HG03039 (cell line): Measurements from ENCODE around the gene MALRD1.

Experiments
- ATAC-seq: cut with Tn5 transposase; IDR thresholded peaks from one replicate; pipeline ENCODE4 v1.9.1; 2021; ENCODE audit warnings: mild to moderate bottlenecking, moderate library complexity; ENCODE audit not compliant: unreplicated experiment

The MALRD1 gene

GRCh38 chr10:19048489-19048888 is at the start of gene MALRD1:
Gene MALRD1 (plus strand): TSS chr10:19048801. CDS start chr10:19048939, 138 bp downstream.
- no peak for ATAC-seq

- no peak for ATAC-seq
Observed at GRCh38 chr10:19003341-19003740, 45.3 kb upstream of the MALRD1 start.

GRCh38 chr10:19012111-19012510 is 36.5 kb upstream of the MALRD1 start:
- ATAC-seq = no peak

- ATAC-seq = no peak
Observed at GRCh38 chr10:19014034-19014433, 34.6 kb upstream of the MALRD1 start.

GRCh38 chr10:19014498-19014897 is 34.1 kb upstream of the MALRD1 start:
- ATAC-seq = no peak

- ATAC-seq = no peak
Observed at GRCh38 chr10:19017116-19017890, 31.3 kb upstream of the MALRD1 start.

- ATAC-seq = no peak
Observed at GRCh38 chr10:19021162-19021561, 27.4 kb upstream of the MALRD1 start.

- no peak for ATAC-seq
Observed at GRCh38 chr10:19024611-19025010, 24.0 kb upstream of the MALRD1 start.

GRCh38 chr10:19031763-19032162 is 16.8 kb upstream of the MALRD1 start:
- no peak for ATAC-seq

- no peak for ATAC-seq
Observed at GRCh38 chr10:19033741-19034140, 14.9 kb upstream of the MALRD1 start.

- ATAC-seq = no peak
Observed at GRCh38 chr10:19041171-19041570, 7.4 kb upstream of the MALRD1 start.

GRCh38 chr10:19043431-19043830 is 5.2 kb upstream of the MALRD1 start:
- ATAC-seq = no peak

- ATAC-seq = no peak
Observed at GRCh38 chr10:19046679-19047078, 1.9 kb upstream of the MALRD1 start.

GRCh38 chr10:19048891-19049290 is 290 bp downstream of the MALRD1 start:
- ATAC-seq = no peak

- ATAC-seq = no peak
Observed at GRCh38 chr10:19049567-19049966, 966 bp downstream of the MALRD1 start.

GRCh38 chr10:19054289-19054835 is 5.8 kb downstream of the MALRD1 start:
- no peak for ATAC-seq

GRCh38 chr10:19058046-19058445 is 9.4 kb downstream of the MALRD1 start:
- no peak for ATAC-seq

GRCh38 chr10:19063986-19064385 is 15.4 kb downstream of the MALRD1 start:
- ATAC-seq = no peak

GRCh38 chr10:19071946-19072345 is 23.3 kb downstream of the MALRD1 start:
- ATAC-seq = no peak

GRCh38 chr10:19077276-19077675 is 28.7 kb downstream of the MALRD1 start:
- no peak for ATAC-seq

GRCh38 chr10:19096501-19097073 is 48.0 kb downstream of the MALRD1 start:
- ATAC-seq = no peak

- no peak for ATAC-seq
Observed at GRCh38 chr10:19097151-19097550, 48.5 kb downstream of the MALRD1 start.
